ENCODE results near the gene RHAG.

RHAG gene

GRCh38 chr6:49565261-49565660, 71.4 kb downstream of the RHAG start:
- Histone ChIP-seq H3K36me3 (ENCODE audit: insufficient read depth, low read length) (no peaks in the 10 kb centered on the region), H3K27ac (ENCODE audit: low read depth, low read length) (no peak overlapping the region), H3K27me3 (ENCODE audit: insufficient read depth, low read length) (no peaks in the 10 kb centered on the region), H2AFZ (ENCODE audit: low read length, unreplicated experiment) (no peak overlapping the region), H3K79me2 (ENCODE audit: control insufficient read depth, insufficient read depth, low read length, unreplicated experiment) (no peaks in the 10 kb centered on the region), H3K4me1 (ENCODE audit: control insufficient read depth, insufficient read depth, low read length, unreplicated experiment) (peaks cover 10% of the 10 kb centered on the region), H3K4me3 (ENCODE audit: low read depth, low read length) (no peak overlapping the region)

- no peak overlapping the region for H3K4me3 ChIP-seq (ENCODE audit: low read depth, low read length)
- no peak overlapping the region for H3K27ac ChIP-seq (ENCODE audit: low read depth, low read length)
- H3K27me3 ChIP-seq (ENCODE audit: insufficient read depth, low read length), result no peaks in the 10 kb centered on the region
- no peaks in the 10 kb centered on the region for H3K79me2 ChIP-seq (ENCODE audit: control insufficient read depth, insufficient read depth, low read length, unreplicated experiment)
- H2AFZ ChIP-seq (ENCODE audit: low read length, unreplicated experiment), result no peak overlapping the region
- H3K4me1 ChIP-seq (ENCODE audit: control insufficient read depth, insufficient read depth, low read length, unreplicated experiment), result peaks cover 10% of the 10 kb centered on the region
- H3K36me3 ChIP-seq (ENCODE audit: insufficient read depth, low read length), result no peaks in the 10 kb centered on the region
These were observed 72.1 kb downstream of the RHAG start for GRCh38 chr6:49564552-49564951.

GRCh38 chr6:49563006-49563886, 73.4 kb downstream of the RHAG start:
- no peak overlapping the region for H3K4me3 ChIP-seq (ENCODE audit: low read depth, low read length)
- no peaks in the 10 kb centered on the region for H3K79me2 ChIP-seq (ENCODE audit: control insufficient read depth, insufficient read depth, low read length, unreplicated experiment)
- peaks cover 10% of the 10 kb centered on the region for H3K4me1 ChIP-seq (ENCODE audit: control insufficient read depth, insufficient read depth, low read length, unreplicated experiment)
- H2AFZ ChIP-seq (ENCODE audit: low read length, unreplicated experiment), result peak overlapping the region; percentile 68
- H3K36me3 ChIP-seq (ENCODE audit: insufficient read depth, low read length), result no peaks in the 10 kb centered on the region
- no peak overlapping the region for H3K27ac ChIP-seq (ENCODE audit: low read depth, low read length)
- no peaks in the 10 kb centered on the region for H3K27me3 ChIP-seq (ENCODE audit: insufficient read depth, low read length)

GRCh38 chr6:49558238-49558637, 78.4 kb downstream of the RHAG start:
- Histone ChIP-seq H3K4me1 (ENCODE audit: control insufficient read depth, insufficient read depth, low read length, unreplicated experiment) (peaks cover 20% of the 10 kb centered on the region), H2AFZ (ENCODE audit: low read length, unreplicated experiment) (no peak overlapping the region), H3K79me2 (ENCODE audit: control insufficient read depth, insufficient read depth, low read length, unreplicated experiment) (no peaks in the 10 kb centered on the region), H3K4me3 (ENCODE audit: low read depth, low read length) (no peak overlapping the region), H3K27me3 (ENCODE audit: insufficient read depth, low read length) (no peaks in the 10 kb centered on the region), H3K36me3 (ENCODE audit: insufficient read depth, low read length) (no peaks in the 10 kb centered on the region), H3K27ac (ENCODE audit: low read depth, low read length) (no peak overlapping the region)

- no peak overlapping the region for H3K27ac ChIP-seq (ENCODE audit: low read depth, low read length)
- no peaks in the 10 kb centered on the region for H3K36me3 ChIP-seq (ENCODE audit: insufficient read depth, low read length)
- no peaks in the 10 kb centered on the region for H3K79me2 ChIP-seq (ENCODE audit: control insufficient read depth, insufficient read depth, low read length, unreplicated experiment)
- no peak overlapping the region for H2AFZ ChIP-seq (ENCODE audit: low read length, unreplicated experiment)
- H3K4me3 ChIP-seq (ENCODE audit: low read depth, low read length), result no peak overlapping the region
- no peaks in the 10 kb centered on the region for H3K27me3 ChIP-seq (ENCODE audit: insufficient read depth, low read length)
- peaks cover 30% of the 10 kb centered on the region for H3K4me1 ChIP-seq (ENCODE audit: control insufficient read depth, insufficient read depth, low read length, unreplicated experiment)
These were observed 79.5 kb downstream of the RHAG start for GRCh38 chr6:49557177-49557576.

GRCh38 chr6:49556429-49556837, 80.2 kb downstream of the RHAG start:
- Histone ChIP-seq H3K79me2 (ENCODE audit: control insufficient read depth, insufficient read depth, low read length, unreplicated experiment) (no peaks in the 10 kb centered on the region), H3K4me3 (ENCODE audit: low read depth, low read length) (no peak overlapping the region), H3K27me3 (ENCODE audit: insufficient read depth, low read length) (no peaks in the 10 kb centered on the region), H2AFZ (ENCODE audit: low read length, unreplicated experiment) (no peak overlapping the region), H3K27ac (ENCODE audit: low read depth, low read length) (peak overlapping the region; percentile 54), H3K36me3 (ENCODE audit: insufficient read depth, low read length) (no peaks in the 10 kb centered on the region), H3K4me1 (ENCODE audit: control insufficient read depth, insufficient read depth, low read length, unreplicated experiment) (peaks cover 31% of the 10 kb centered on the region)

- Histone ChIP-seq H3K36me3 (ENCODE audit: insufficient read depth, low read length) (no peaks in the 10 kb centered on the region), H3K4me1 (ENCODE audit: control insufficient read depth, insufficient read depth, low read length, unreplicated experiment) (peaks cover 31% of the 10 kb centered on the region), H3K79me2 (ENCODE audit: control insufficient read depth, insufficient read depth, low read length, unreplicated experiment) (no peaks in the 10 kb centered on the region), H2AFZ (ENCODE audit: low read length, unreplicated experiment) (no peak overlapping the region), H3K4me3 (ENCODE audit: low read depth, low read length) (no peak overlapping the region), H3K27ac (ENCODE audit: low read depth, low read length) (peak overlapping the region; percentile 54), H3K27me3 (ENCODE audit: insufficient read depth, low read length) (no peaks in the 10 kb centered on the region)
These were observed 80.7 kb downstream of the RHAG start for GRCh38 chr6:49555951-49556350.
